ENCODE data around the gene SH3TC2. TPM values are rescaled to one million over a fixed set of nuclear protein-coding genes. Genes with fewer than 3 reads are reported as not detected.

Gene SH3TC2
- polyA plus RNA-seq, 1 donor, result 0.72 TPM

DNA sequence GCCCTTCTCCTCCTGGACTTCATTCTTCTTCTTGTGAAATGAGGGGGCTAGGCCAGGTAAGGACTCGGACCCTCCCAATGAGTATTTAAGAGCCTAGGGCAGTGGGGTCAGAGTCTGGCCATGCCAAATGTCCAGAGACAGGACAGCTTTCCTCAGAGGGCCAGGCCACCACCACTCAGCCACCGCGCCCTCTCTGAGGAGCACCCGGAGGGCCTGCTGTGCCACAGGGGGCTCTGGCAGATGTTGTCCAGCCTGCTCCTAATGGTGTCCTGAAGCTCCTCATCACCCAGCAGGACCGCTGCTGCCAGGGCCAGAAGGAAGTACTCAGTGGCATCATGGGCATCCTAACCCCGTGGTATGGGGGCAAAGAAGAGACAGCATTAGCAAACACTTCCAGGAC is 58.3 kb downstream of the SH3TC2 start:
- no peak for DNase-seq
- no peaks in the 10 kb centered on the region for H3K36me3 ChIP-seq (ENCODE audit: control insufficient read depth, insufficient read depth, low read length)
- WGBS (ENCODE audit: insufficient coverage, low lambda C conversion rate), result no CpG with 5 or more reads among the region's 6 CpGs

DNA sequence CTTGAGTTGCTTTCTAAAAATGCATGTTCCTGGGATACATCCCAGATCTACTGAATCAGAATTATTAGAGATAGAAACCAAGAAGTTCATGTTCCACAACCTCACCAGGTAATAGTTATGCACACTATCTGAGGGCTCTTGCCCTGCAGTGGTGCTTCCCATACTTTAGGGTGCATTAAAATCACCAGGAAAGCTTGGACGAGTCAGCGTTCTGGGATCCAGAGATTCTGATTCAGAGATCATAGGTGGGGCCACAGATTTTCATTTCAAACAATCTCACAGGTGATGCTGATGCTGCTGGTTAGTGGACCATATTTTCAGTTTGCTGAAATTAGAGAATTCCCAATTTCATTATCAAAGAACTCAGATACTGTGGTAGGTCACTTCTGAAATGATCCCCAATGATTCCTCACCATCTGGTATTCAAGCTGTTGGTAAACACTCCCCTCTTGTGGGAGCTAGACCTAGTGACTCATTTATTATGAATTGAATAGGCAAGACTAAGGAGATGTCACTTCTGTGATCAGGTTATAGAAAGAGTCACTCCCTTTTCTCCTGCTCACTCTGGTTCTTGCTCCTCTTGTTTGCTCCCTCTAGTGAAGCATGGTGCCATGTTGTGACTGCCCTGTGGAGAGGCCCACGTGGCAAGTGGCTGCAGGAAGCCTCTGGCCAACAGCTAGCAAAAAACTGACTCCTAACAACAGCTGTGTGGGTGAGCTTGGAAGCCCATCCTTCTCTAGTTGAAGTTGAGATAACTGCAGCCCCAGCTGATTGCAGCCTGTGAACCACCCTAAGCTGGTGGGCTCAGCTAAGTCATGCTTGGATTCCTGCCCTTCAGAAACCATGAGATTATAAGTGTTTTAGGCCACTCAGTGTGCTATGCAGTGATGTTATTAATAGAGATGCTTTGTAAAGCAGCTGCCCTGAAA is 59.8 kb downstream of the SH3TC2 start:
- Histone ChIP-seq H3K9me3 (ENCODE audit: control insufficient read depth, low read depth, low read length) (no peaks in the 10 kb centered on the region), H3K27me3 (ENCODE audit: control insufficient read depth, insufficient read depth, low read length) (no peaks in the 10 kb centered on the region), H3K36me3 (ENCODE audit: control insufficient read depth, insufficient read depth, low read length) (no peaks in the 10 kb centered on the region), H3K4me3 (ENCODE audit: low read length) (no peak overlapping the region), H3K4me1 (ENCODE audit: control insufficient read depth, insufficient read depth, low read length) (peaks cover 22% of the 10 kb centered on the region), H3K27ac (ENCODE audit: low read length) (no peak overlapping the region)
- no peak for DNase-seq
- 60% methylated on average over 1 of the region's 3 CpGs for WGBS (ENCODE audit: insufficient coverage, low lambda C conversion rate)

More for the DNA sequence above, 58.3 kb downstream of the SH3TC2 start:
- H3K27me3 ChIP-seq (ENCODE audit: control insufficient read depth, insufficient read depth, low read length), result no peaks in the 10 kb centered on the region
- no peaks in the 10 kb centered on the region for H3K9me3 ChIP-seq (ENCODE audit: control insufficient read depth, low read depth, low read length)
- no peak overlapping the region for H3K4me3 ChIP-seq (ENCODE audit: low read length)
- peaks cover 22% of the 10 kb centered on the region for H3K4me1 ChIP-seq (ENCODE audit: control insufficient read depth, insufficient read depth, low read length)
- peak overlapping the region; percentile 14 for H3K27ac ChIP-seq (ENCODE audit: low read length)

DNA sequence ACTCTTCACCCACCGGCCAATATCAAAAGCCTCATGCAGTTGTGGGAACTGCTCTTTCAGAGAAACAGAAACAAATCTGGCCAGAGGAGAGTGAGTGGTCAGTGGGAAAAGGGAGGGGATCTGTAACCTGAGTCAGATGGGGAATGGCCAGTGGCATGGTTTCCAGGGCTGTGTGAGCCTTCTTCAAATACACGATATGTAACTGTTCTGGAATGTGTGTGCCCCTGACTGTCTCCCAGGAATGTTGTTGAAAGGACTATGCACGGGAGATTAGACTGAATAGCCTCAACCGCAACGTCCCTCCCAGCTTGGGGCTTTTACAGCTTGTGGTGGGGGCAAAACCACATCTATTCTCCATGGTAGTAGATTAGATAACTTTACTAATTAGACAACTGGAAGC is 60.8 kb downstream of the SH3TC2 start:
- no CpG with 5 or more reads among the region's 5 CpGs for WGBS (ENCODE audit: insufficient coverage, low lambda C conversion rate)
- no peak overlapping the region for H3K4me3 ChIP-seq (ENCODE audit: low read length)
- peaks cover 22% of the 10 kb centered on the region for H3K4me1 ChIP-seq (ENCODE audit: control insufficient read depth, insufficient read depth, low read length)
- no peaks in the 10 kb centered on the region for H3K9me3 ChIP-seq (ENCODE audit: control insufficient read depth, low read depth, low read length)
- peak overlapping the region; percentile 8 for H3K27ac ChIP-seq (ENCODE audit: low read length)
- H3K36me3 ChIP-seq (ENCODE audit: control insufficient read depth, insufficient read depth, low read length), result no peaks in the 10 kb centered on the region
- DNase-seq, result peak; percentile 47 to 79
- no peaks in the 10 kb centered on the region for H3K27me3 ChIP-seq (ENCODE audit: control insufficient read depth, insufficient read depth, low read length)

DNA sequence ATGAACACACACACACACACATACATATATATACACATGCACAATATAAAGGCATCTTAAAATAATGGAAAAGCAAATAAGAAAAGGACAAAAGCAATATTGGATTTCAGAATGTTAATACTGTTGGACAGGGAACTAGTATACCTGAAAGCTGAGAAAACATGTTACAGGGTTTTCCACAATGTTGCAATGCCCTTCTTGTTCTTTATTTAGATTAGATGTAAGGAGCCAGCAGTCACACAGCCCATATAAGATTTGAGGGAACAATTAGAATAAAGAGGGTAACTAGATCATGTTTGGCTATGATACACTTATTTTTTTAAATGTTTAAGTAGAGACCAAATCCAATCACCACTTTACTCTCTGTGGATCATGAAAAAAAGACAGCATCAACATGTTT is 61.7 kb downstream of the SH3TC2 start:
- Histone ChIP-seq H3K27me3 (ENCODE audit: control insufficient read depth, insufficient read depth, low read length) (no peaks in the 10 kb centered on the region), H3K27ac (ENCODE audit: low read length) (no peak overlapping the region), H3K4me1 (ENCODE audit: control insufficient read depth, insufficient read depth, low read length) (peaks cover 22% of the 10 kb centered on the region), H3K4me3 (ENCODE audit: low read length) (no peak overlapping the region), H3K36me3 (ENCODE audit: control insufficient read depth, insufficient read depth, low read length) (no peaks in the 10 kb centered on the region), H3K9me3 (ENCODE audit: control insufficient read depth, low read depth, low read length) (no peaks in the 10 kb centered on the region)
- DNase-seq, result no peak

DNA sequence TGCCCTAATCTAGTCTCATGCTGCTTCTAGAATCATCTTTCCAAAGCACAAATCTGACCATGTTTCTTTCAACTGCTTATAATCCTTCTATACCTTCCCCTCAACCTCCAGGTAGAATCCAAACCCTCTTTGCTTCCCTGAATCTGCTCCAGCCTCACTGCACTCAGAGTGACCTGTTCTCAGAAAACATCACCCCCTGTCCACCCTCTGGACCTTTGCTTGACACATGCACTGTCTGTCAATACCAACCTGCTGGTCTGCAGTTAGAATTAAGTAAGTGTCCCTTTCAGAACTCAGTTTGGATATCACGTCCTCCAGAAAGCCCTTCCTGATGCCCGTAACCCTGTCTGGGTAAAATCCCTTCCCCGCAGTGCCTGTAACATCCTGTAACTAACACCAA is 63.1 kb downstream of the SH3TC2 start:
- WGBS (ENCODE audit: insufficient coverage, low lambda C conversion rate), result no CpG with 5 or more reads among the region's 3 CpGs
- no peaks in the 10 kb centered on the region for H3K36me3 ChIP-seq (ENCODE audit: control insufficient read depth, insufficient read depth, low read length)
- no peak overlapping the region for H3K27ac ChIP-seq (ENCODE audit: low read length)
- H3K27me3 ChIP-seq (ENCODE audit: control insufficient read depth, insufficient read depth, low read length), result no peaks in the 10 kb centered on the region
- DNase-seq, result no peak
- peaks cover 12% of the 10 kb centered on the region for H3K4me1 ChIP-seq (ENCODE audit: control insufficient read depth, insufficient read depth, low read length)
- no peaks in the 10 kb centered on the region for H3K9me3 ChIP-seq (ENCODE audit: control insufficient read depth, low read depth, low read length)
- H3K4me3 ChIP-seq (ENCODE audit: low read length), result no peak overlapping the region

DNA sequence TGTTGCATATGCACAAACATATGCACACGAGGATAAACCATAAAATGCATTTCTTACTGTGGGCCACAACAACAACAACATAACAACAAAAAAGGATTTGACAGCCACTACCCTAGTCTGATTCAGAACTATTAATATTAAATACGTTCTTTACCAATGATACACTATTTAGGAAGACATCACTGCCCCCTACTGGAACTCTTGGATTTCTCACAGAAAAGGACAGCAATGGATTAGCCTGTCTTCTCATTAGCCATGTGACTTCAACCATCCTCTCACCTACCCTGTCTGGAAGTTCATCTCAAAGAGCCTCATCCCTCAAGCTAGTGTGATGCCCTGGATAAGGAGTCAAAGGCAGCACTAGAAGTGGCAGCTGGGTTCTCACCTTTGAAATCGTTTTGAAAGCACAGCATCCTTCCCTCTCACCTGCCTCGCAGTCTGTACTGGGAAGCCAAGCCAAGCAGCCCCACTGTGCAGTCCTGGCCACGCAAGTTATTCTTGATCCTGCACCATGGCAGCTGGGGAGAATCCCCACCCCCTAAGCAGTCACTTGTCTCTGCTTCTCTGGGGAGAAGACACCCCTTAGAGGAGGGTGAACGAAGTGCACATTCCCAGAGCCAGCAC is 64.6 kb downstream of the SH3TC2 start:
- H3K4me3 ChIP-seq (ENCODE audit: low read length), result no peak overlapping the region
- H3K27ac ChIP-seq (ENCODE audit: low read length), result no peak overlapping the region
- H3K9me3 ChIP-seq (ENCODE audit: control insufficient read depth, low read depth, low read length), result no peaks in the 10 kb centered on the region
- no peaks in the 10 kb centered on the region for H3K27me3 ChIP-seq (ENCODE audit: control insufficient read depth, insufficient read depth, low read length)
- WGBS (ENCODE audit: insufficient coverage, low lambda C conversion rate), result no CpG with 5 or more reads among the region's 6 CpGs
- H3K36me3 ChIP-seq (ENCODE audit: control insufficient read depth, insufficient read depth, low read length), result no peaks in the 10 kb centered on the region
- DNase-seq, result peak; percentile 17 to 33
- H3K4me1 ChIP-seq (ENCODE audit: control insufficient read depth, insufficient read depth, low read length), result peaks cover 9% of the 10 kb centered on the region

DNA sequence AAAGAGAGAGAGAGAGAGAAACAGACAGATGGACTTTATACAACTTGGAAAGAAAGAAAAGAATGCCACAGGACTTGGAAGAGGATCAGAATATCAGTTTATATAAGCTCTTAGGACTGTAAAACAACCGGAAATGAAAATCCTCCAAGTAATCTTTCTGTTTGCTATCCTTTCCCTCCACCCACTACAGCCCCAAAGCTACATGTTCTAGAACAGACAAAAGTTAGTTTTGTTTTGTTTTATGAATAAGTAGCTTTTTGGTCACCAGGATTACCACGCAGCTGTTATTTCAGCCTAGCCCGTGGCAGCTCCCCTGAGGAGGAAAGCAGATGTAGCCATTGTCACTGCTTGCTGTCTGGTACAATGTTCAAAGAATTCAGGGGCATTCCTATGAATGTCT is 66.6 kb downstream of the SH3TC2 start:
- WGBS (ENCODE audit: insufficient coverage, low lambda C conversion rate), result 50% methylated on average over 1 of the region's 3 CpGs
- Histone ChIP-seq H3K9me3 (ENCODE audit: control insufficient read depth, low read depth, low read length) (no peaks in the 10 kb centered on the region), H3K4me1 (ENCODE audit: control insufficient read depth, insufficient read depth, low read length) (peaks cover 4% of the 10 kb centered on the region), H3K36me3 (ENCODE audit: control insufficient read depth, insufficient read depth, low read length) (no peaks in the 10 kb centered on the region), H3K27me3 (ENCODE audit: control insufficient read depth, insufficient read depth, low read length) (no peaks in the 10 kb centered on the region), H3K27ac (ENCODE audit: low read length) (no peak overlapping the region), H3K4me3 (ENCODE audit: low read length) (no peak overlapping the region)
- no peak for DNase-seq

DNA sequence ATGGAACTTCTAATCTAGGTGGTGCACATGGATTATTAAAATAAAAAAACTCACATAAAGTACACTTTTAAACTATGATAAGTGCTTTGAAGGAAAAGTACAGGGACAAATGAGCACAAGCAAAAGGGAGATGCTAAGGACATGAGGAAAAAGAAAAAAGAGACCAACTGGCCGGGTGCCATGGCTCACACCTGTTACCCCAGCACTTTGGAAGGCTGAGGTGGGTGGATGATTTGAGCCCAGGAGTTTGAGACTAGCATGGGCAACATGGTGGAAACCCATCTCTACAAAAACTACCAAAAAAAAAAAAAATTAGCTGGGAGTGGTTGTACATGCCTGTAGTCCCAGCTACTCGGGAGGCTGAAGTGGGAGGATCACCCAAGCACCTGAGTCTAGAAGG is 67.1 kb downstream of the SH3TC2 start:
- Histone ChIP-seq H3K27me3 (ENCODE audit: control insufficient read depth, insufficient read depth, low read length) (no peaks in the 10 kb centered on the region), H3K27ac (ENCODE audit: low read length) (no peak overlapping the region), H3K4me1 (ENCODE audit: control insufficient read depth, insufficient read depth, low read length) (peaks cover 4% of the 10 kb centered on the region), H3K36me3 (ENCODE audit: control insufficient read depth, insufficient read depth, low read length) (no peaks in the 10 kb centered on the region), H3K9me3 (ENCODE audit: control insufficient read depth, low read depth, low read length) (no peaks in the 10 kb centered on the region), H3K4me3 (ENCODE audit: low read length) (no peak overlapping the region)
- DNase-seq, result no peak
- WGBS (ENCODE audit: insufficient coverage, low lambda C conversion rate), result no CpG with 5 or more reads among the region's 2 CpGs

DNA sequence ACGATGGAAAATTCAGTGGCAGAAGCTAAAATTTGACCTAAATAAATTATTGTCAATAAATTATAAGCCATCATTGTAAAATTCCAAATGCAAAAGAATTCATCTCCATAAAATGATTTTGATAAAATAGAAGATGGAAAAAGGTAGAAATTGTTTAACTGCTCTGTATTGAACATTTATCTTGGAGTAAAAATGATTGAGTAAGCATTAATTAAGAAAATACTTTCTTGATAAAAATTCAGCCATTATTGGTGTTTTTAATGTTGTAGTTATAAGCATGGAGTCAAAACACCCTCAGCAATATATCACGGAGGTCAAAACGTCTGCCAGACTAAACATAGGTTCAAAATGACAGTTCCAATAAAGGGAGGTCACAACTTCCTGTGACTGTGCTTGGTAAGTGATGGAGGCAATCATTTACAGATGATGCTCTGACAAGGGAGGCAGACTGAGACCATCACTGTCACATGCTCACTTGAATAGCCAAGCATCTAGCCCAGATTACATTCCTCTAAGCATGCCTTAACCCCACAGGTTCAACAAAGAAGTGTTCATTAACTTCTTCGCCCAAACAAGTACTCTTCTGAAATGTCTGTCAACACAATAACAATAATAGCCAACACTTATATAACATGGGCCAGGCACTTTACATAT is 69.5 kb downstream of the SH3TC2 start:
- Histone ChIP-seq H3K4me3 (ENCODE audit: low read length) (no peak overlapping the region), H3K4me1 (ENCODE audit: control insufficient read depth, insufficient read depth, low read length) (no peaks in the 10 kb centered on the region), H3K9me3 (ENCODE audit: control insufficient read depth, low read depth, low read length) (no peaks in the 10 kb centered on the region), H3K36me3 (ENCODE audit: control insufficient read depth, insufficient read depth, low read length) (no peaks in the 10 kb centered on the region), H3K27ac (ENCODE audit: low read length) (no peak overlapping the region), H3K27me3 (ENCODE audit: control insufficient read depth, insufficient read depth, low read length) (peaks cover 4% of the 10 kb centered on the region)
- peak in 1 of 2 donors; percentile 5 for DNase-seq
- WGBS (ENCODE audit: insufficient coverage, low lambda C conversion rate), result 100% methylated on average over 2 of the region's 4 CpGs

DNA sequence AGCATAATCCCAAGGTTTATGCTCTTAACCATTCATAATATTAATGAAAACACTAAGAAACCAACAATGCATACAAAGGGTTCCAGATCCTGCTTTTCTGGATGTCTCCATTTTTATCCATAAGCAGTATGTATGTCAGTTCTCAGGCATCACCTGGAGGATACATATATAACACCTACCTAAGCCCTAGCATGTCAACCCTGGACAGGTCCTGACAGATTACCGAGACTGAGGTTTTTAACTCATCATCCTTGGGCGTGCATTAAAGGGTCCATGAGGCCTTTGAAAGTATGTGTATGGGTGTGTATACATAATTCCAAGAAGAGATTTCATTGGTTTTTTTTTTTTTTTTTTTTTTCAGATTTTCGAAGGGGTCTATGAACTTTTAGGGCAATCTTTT is 70.6 kb downstream of the SH3TC2 start:
- no CpG with 5 or more reads among the region's 3 CpGs for WGBS (ENCODE audit: insufficient coverage, low lambda C conversion rate)
- Histone ChIP-seq H3K27ac (ENCODE audit: low read length) (no peak overlapping the region), H3K27me3 (ENCODE audit: control insufficient read depth, insufficient read depth, low read length) (peaks cover 4% of the 10 kb centered on the region), H3K4me1 (ENCODE audit: control insufficient read depth, insufficient read depth, low read length) (no peaks in the 10 kb centered on the region), H3K4me3 (ENCODE audit: low read length) (no peak overlapping the region), H3K9me3 (ENCODE audit: control insufficient read depth, low read depth, low read length) (no peaks in the 10 kb centered on the region), H3K36me3 (ENCODE audit: control insufficient read depth, insufficient read depth, low read length) (no peaks in the 10 kb centered on the region)
- DNase-seq, result no peak

Measured in large intestine (tissue), 3 donors.